DND-41 (cell line): ENCODE measurements around the gene CSPG5.

Experiments
- CTCF ChIP-seq: IDR thresholded peaks from 2 replicates; pipeline ENCODE4 v1.5.1; 2012; ENCODE audit warnings: borderline replicate concordance, low read length, moderate library complexity, mild to moderate bottlenecking; ENCODE audit not compliant: poor library complexity, severe bottlenecking; ENCODE audit errors: extremely low read depth
- EZH2 ChIP-seq: IDR thresholded peaks from 3 replicates; pipeline ENCODE4 v1.6.1; 2012; ENCODE audit warnings: borderline replicate concordance, low read depth, mild to moderate bottlenecking, moderate library complexity, low read length, inconsistent platforms; ENCODE audit not compliant: severe bottlenecking

GRCh38 chr3:47586746-47587145 is 8.1 kb upstream of the CSPG5 start:
- TF ChIP-seq CTCF (no peak), EZH2 (no peak)
